NCI-H2196 treated with DMSO at 0.1 percent for 48 hours (cell line): ENCODE data around the gene CXCL10.

Experiments used
- DNase-seq: peaks from one replicate; lab custom pipeline; 2025; ENCODE audit not compliant: unreplicated experiment; lab: John Stamatoyannopoulos, UW

The CXCL10 gene

DNA sequence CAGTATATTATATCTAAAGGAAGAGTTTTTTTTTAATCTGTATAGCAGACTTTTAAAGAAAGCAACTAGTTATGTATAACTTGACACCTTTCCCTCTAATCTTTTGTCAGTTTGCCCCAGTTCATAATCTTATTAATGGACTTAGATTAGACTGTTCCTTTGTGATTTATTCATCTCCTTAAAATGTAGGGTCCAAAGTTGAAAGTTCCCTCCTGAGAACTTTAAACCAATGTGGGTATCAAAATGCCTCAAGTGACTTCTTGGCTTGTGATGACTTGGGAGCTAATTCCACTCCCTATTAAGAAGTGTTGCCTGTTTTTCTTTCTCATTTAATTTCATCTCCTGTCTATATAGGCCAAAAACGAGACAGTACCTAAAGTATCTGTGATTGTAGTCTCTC, 26.2 kb downstream of the CXCL10 start:
- DNase-seq = no peak

DNA sequence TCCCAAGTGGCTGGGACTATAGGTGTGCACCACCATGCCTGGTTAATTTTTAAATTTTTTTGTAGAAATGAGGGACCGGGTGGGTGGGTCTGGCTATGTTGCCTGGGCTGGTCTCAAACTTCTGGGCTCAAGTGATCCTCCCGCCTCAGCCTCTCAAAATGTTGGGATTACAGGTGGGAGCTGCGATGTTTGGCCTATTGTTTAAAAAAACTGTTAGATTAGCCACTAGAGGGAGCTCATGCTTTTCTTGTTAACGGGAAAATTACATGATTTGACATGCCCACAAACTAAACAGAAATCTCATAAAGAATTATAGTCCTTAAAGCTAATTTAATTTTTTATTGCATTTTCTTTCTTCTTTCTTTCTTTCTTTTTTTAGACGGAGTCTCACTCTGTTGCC, 27.6 kb downstream of the CXCL10 start:
- DNase-seq = peak; percentile 9

DNA sequence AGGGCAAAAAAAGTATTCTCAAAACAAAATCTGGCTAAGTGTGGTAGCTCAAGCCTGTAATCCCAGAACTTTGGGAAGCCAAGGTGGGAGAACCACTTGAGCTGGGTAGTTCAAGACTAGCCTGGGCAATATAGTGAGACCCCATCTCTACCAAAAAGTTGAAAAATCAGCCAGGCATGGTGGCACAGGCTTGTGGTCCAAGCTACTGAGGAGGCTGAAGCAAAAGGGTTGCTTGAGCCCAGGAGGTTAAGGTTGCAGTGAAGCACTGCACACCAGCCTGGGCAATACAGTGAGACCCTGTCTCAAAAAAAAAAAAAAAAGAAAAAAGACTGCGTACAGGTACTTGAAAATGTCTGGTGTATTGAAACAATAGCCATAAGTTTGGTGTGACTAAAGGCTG, 30.8 kb downstream of the CXCL10 start:
- no peak for DNase-seq

DNA sequence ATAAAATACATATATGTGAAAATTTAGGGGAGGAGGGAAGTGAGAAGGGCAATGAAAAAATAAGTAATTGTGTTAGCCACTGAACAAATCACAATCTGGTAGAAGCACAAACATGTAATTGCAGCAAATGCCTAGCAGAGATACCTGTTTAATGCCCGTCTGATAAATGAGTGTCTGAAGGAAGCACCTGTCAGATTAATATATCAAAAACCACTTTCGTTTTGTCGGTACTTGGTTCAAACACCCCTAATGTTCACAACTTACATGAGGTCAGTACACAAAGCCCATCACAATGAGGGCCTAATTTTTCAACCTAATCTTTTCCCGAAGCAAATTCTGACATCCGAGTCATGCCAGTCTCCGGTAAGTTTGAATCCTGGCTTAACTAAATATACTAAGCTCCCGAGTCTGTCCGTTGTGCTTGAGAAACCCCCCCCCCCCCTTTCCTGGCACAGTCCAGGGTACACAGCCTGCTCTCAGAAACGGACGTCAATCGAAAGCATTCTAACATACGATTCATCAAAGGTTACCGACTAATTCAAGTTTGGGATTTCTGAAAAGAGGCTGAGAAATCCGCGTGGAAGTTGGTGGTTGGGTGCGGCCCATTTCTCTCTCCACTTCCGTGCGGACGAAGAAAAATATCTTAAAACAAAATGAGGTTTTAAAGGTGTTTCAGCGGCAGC, 33.3 kb downstream of the CXCL10 start:
- DNase-seq = no peak

GRCh38 chr4:75985116-75985515, 38.2 kb downstream of the CXCL10 start:
- DNase-seq = no peak

DNA sequence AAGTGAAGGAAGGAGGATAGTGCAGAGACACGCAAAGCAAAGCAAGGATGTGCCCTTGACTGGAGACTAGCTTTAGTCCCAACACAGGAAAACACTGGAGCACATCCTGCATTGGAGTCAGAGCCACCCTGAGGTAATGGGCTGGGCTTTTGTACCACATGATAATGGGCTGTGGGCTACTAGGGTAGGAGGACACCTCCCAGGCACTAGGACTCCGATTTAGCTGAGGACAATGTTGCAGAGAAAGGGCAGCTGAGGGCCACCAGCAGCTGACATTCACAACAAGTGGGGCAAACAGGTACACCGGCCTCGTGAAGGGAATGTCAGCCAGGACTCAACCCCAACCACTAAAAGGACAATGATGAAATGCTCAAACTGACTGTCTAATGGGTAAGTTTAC, 42.7 kb downstream of the CXCL10 start:
- no peak for DNase-seq

DNA sequence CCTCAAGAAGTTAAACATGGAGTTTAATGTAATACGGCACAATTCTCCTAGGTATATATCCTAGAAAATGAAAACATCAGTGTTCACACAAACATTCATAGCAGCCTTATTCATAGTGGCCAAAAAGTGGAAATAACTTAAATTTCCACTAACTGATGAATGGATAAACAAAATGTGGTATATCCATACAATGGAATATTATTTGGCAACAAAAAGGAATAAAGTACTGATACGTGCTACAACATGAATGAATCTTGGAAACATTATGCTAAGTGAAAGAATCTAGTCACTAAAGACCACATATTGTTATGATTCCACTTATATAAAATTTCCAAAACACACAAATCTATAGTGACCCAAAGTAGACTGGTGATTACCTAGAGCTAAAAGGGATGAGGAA, 47.1 kb downstream of the CXCL10 start:
- DNase-seq = no peak

GRCh38 chr4:75973766-75974165, 49.5 kb downstream of the CXCL10 start:
- no peak for DNase-seq
